H9 (cell line): Measurements from ENCODE around the gene NRGN. TPM values are rescaled to one million over a fixed set of nuclear protein-coding genes. Genes with fewer than 3 reads are reported as not detected.

Source experiments
- DNase-seq: peaks from one replicate; pipeline ENCODE4 v3.0.0-alpha.2; 2017
- H2AFZ ChIP-seq: one replicate; pipeline ENCODE4 v1.6.1; 2013; ENCODE audit warnings: mild to moderate bottlenecking, low read length, control low read depth, moderate library complexity
- H2AK5ac ChIP-seq: 2 replicates; pipeline ENCODE4 v1.6.1; 2013; ENCODE audit warnings: low read length, control low read depth, mixed read lengths; ENCODE audit not compliant: insufficient read length
- H2BK120ac ChIP-seq: one replicate; pipeline ENCODE4 v1.6.1; 2013; ENCODE audit warnings: low read depth, mild to moderate bottlenecking, low read length, control low read depth, inconsistent platforms; ENCODE audit not compliant: poor library complexity, severe bottlenecking
- H2BK12ac ChIP-seq: 2 replicates; pipeline ENCODE4 v1.6.1; 2013; ENCODE audit warnings: low read length, control low read depth, mixed read lengths, low read depth; ENCODE audit not compliant: insufficient read length
- H2BK15ac ChIP-seq: 2 replicates; pipeline ENCODE4 v1.6.1; 2013; ENCODE audit warnings: low read depth, low read length, control low read depth
- H2BK20ac ChIP-seq: one replicate; pipeline ENCODE4 v1.6.1; 2013; ENCODE audit warnings: low read depth, mild to moderate bottlenecking, low read length, control low read depth, inconsistent platforms; ENCODE audit not compliant: poor library complexity, severe bottlenecking
- H2BK5ac ChIP-seq: 2 replicates; pipeline ENCODE4 v1.6.1; 2013; ENCODE audit warnings: low read length, control low read depth, mixed read lengths; ENCODE audit not compliant: insufficient read length
- H3K14ac ChIP-seq: 2 replicates; pipeline ENCODE4 v1.6.1; 2013; ENCODE audit warnings: low read length, control low read depth; ENCODE audit not compliant: insufficient read depth
- H3K18ac ChIP-seq: 2 replicates; pipeline ENCODE4 v1.6.1; 2013; ENCODE audit warnings: low read depth, mild to moderate bottlenecking, mixed read lengths, low read length, control low read depth; ENCODE audit not compliant: insufficient read length
- H3K23ac ChIP-seq: 2 replicates; pipeline ENCODE4 v1.6.1; 2013; ENCODE audit warnings: low read length, control low read depth, mixed read lengths, low read depth; ENCODE audit not compliant: insufficient read length
- H3K23me2 ChIP-seq: 2 replicates; pipeline ENCODE4 v1.6.1; 2013; ENCODE audit warnings: low read depth, mild to moderate bottlenecking, mixed read lengths, low read length, control low read depth; ENCODE audit not compliant: insufficient read length, poor library complexity, severe bottlenecking
- H3K27ac ChIP-seq: 2 replicates; pipeline ENCODE4 v1.5.1; 2013; ENCODE audit warnings: low read length, control low read depth, mixed read lengths, low read depth; ENCODE audit not compliant: insufficient read length
- H3K27me3 ChIP-seq: 2 replicates; pipeline ENCODE4 v1.6.1; 2013; ENCODE audit warnings: low read length, control low read depth, inconsistent platforms; ENCODE audit not compliant: insufficient read depth
- H3K4ac ChIP-seq: 2 replicates; pipeline ENCODE4 v1.6.1; 2013; ENCODE audit warnings: low read depth, mild to moderate bottlenecking, control low read depth, inconsistent platforms, low read length, moderate library complexity
- H3K4me1 ChIP-seq: 2 replicates; pipeline ENCODE4 v1.6.1; 2013; ENCODE audit warnings: low read length, control low read depth, inconsistent platforms; ENCODE audit not compliant: insufficient read depth
- H3K4me2 ChIP-seq: 2 replicates; pipeline ENCODE4 v1.6.1; 2013; ENCODE audit warnings: low read length, control low read depth, mixed read lengths; ENCODE audit not compliant: insufficient read length, insufficient read depth
- H3K56ac ChIP-seq: 2 replicates; pipeline ENCODE4 v1.6.1; 2013; ENCODE audit warnings: low read depth, mild to moderate bottlenecking, mixed read lengths, low read length, control low read depth; ENCODE audit not compliant: insufficient read length
- H3K79me1 ChIP-seq: 2 replicates; pipeline ENCODE4 v1.6.1; 2013; ENCODE audit warnings: low read depth, mild to moderate bottlenecking, moderate library complexity, low read length, control low read depth, inconsistent platforms; ENCODE audit not compliant: insufficient read depth, poor library complexity, severe bottlenecking
- H3K79me2 ChIP-seq: 2 replicates; pipeline ENCODE4 v1.6.1; 2013; ENCODE audit warnings: low read length, control low read depth, inconsistent platforms; ENCODE audit not compliant: insufficient read depth
- H3K9ac ChIP-seq: 2 replicates; pipeline ENCODE4 v1.6.1; 2013; ENCODE audit warnings: low read length, control low read depth, mixed read lengths; ENCODE audit not compliant: insufficient read length; ENCODE audit errors: extremely low read depth
- H3K9me3 ChIP-seq: one replicate; pipeline ENCODE4 v1.6.1; 2013; ENCODE audit warnings: low read depth, low read length, inconsistent platforms; ENCODE audit not compliant: control insufficient read depth
- H3T11ph ChIP-seq: one replicate; pipeline ENCODE4 v1.6.1; 2013; ENCODE audit warnings: mild to moderate bottlenecking, low read length, control low read depth, inconsistent platforms
- H4K20me1 ChIP-seq: one replicate; pipeline ENCODE4 v1.6.1; 2013; ENCODE audit not compliant: control insufficient read depth, insufficient read length, insufficient read depth
- H4K5ac ChIP-seq: 2 replicates; pipeline ENCODE4 v1.6.1; 2013; ENCODE audit warnings: low read depth, mild to moderate bottlenecking, mixed read lengths, low read length, control low read depth; ENCODE audit not compliant: insufficient read length
- H4K8ac ChIP-seq: replicated peaks from 2 replicates; pipeline ENCODE4 v1.6.1; 2013; ENCODE audit warnings: low read length, control low read depth, mixed read lengths, low read depth; ENCODE audit not compliant: insufficient read length
- H4K91ac ChIP-seq: 2 replicates; pipeline ENCODE4 v1.6.1; 2013; ENCODE audit warnings: low read depth, mild to moderate bottlenecking, moderate library complexity, mixed read lengths, low read length, control low read depth; ENCODE audit not compliant: insufficient read length
- H3K27ac Mint-ChIP-seq, 3 experiments: 2 replicates in 2 of 3; 3 replicates in 1 of 3; pipeline ENCODE4 v1.8.0; 2020 to 2021; ENCODE audit warnings: mixed read lengths in 3 of 3, mild to moderate bottlenecking in 1 of 3, moderate library complexity in 1 of 3
- H3K27me3 Mint-ChIP-seq: 2 replicates; pipeline ENCODE4 v1.8.0; 2021; ENCODE audit warnings: low read depth, mild to moderate bottlenecking, moderate library complexity, mixed read lengths
- H3K36me3 Mint-ChIP-seq, 3 experiments: 2 replicates in 2 of 3; 3 replicates in 1 of 3; pipeline ENCODE4 v1.8.0; 2020 to 2021; ENCODE audit warnings: low read depth in 3 of 3, mixed read lengths in 3 of 3; ENCODE audit not compliant: insufficient read depth in 1 of 3
- H3K4me1 Mint-ChIP-seq, 2 experiments: 2 replicates each; pipeline ENCODE4 v1.8.0; 2020; ENCODE audit warnings: mixed read lengths in 2 of 2
- H3K4me3 Mint-ChIP-seq, 2 experiments: 2 replicates in 1 of 2; 3 replicates in 1 of 2; pipeline ENCODE4 v1.8.0; 2020 to 2021; ENCODE audit warnings: mild to moderate bottlenecking in 2 of 2, mixed read lengths in 2 of 2, moderate library complexity in 1 of 2
- H3K9me3 Mint-ChIP-seq, 2 experiments: 2 replicates in 1 of 2; 3 replicates in 1 of 2; pipeline ENCODE4 v1.8.0; 2020; ENCODE audit warnings: mild to moderate bottlenecking in 2 of 2, mixed read lengths in 2 of 2, moderate library complexity in 1 of 2
- WGBS: extraction: QIAGEN DNeasy Blood & Tissue Kit; methylation state at CpG from one replicate; pipeline ENCODE4 v1.1.7; 2013; ENCODE audit warnings: missing lambda C conversion rate, low lambda C conversion rate, mixed read lengths; ENCODE audit not compliant: insufficient read length; ENCODE audit errors: extremely low coverage; 5-methylcytosine and 5-hydroxymethylcytosine counted together
- total RNA-seq: library from RNA; stranded (reverse); gene quantifications from 2 replicates; pipeline ENCODE4 v1.2.1, GENCODE V29; 2021
- TF ChIP-seq, protein P1 (sequence below): fragments of 200-600 bp; sonication (generic); conservative IDR thresholded peaks from 3 replicates; pipeline ENCODE4 v1.8.0; 2021; ENCODE audit warnings: antibody characterized with exemption, mild to moderate bottlenecking

Gene NRGN
- total RNA-seq, 1 experiment from 2014 or later, result 6.4 TPM

DNA sequence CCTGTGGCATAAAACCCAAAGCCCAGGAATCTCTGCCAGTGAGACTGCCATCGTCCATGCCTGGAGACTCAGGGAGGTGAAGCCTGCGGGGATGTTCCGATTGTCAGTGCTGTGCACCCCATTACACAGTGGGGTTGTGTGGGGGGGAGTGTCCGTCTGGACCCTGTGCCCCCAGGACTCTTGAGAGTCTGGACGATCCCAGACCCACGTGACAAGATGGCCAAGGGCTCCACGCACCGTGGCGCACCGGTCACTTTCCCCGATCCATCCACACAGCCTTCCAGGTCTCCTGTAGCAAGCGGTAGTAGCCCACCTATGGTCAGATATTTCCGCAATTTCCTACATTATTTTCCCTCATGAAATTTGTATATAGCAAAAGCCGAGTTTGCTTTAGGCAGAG lies 20.9 kb upstream of the NRGN start:
- Histone ChIP-seq H3K27ac (no peak overlapping the region), H3K79me2 (no peaks in the 10 kb centered on the region), H3K14ac (no peak overlapping the region), H3K27me3 (peaks cover 53% of the 10 kb centered on the region), H2AK5ac (no peak overlapping the region), H3K9me3 (no peaks in the 10 kb centered on the region), H3K4ac (no peak overlapping the region), H3K56ac (no peak overlapping the region), H4K8ac (no peak overlapping the region), H3K79me1 (no peaks in the 10 kb centered on the region), H3K23ac (no peak overlapping the region), H3K4me1 (peaks cover 6% of the 10 kb centered on the region), H4K5ac (no peak overlapping the region), H2BK20ac (no peak overlapping the region), H3K18ac (no peak overlapping the region), H4K91ac (no peak overlapping the region), H3T11ph (no peak overlapping the region), H2AFZ (no peak overlapping the region), H2BK5ac (no peak overlapping the region), H2BK15ac (no peak overlapping the region), H4K20me1 (no peaks in the 10 kb centered on the region), H3K9ac (no peak overlapping the region), H3K23me2 (peaks cover 9% of the 10 kb centered on the region), H2BK12ac (no peak overlapping the region), H2BK120ac (no peak overlapping the region), H3K4me2 (peak overlapping the region; percentile 86)
- H3K4me3 Mint-ChIP-seq, result peak overlapping the region; percentile 66 to 86; a peak in 4 of 5 replicates
- TF ChIP-seq, protein P1, sequence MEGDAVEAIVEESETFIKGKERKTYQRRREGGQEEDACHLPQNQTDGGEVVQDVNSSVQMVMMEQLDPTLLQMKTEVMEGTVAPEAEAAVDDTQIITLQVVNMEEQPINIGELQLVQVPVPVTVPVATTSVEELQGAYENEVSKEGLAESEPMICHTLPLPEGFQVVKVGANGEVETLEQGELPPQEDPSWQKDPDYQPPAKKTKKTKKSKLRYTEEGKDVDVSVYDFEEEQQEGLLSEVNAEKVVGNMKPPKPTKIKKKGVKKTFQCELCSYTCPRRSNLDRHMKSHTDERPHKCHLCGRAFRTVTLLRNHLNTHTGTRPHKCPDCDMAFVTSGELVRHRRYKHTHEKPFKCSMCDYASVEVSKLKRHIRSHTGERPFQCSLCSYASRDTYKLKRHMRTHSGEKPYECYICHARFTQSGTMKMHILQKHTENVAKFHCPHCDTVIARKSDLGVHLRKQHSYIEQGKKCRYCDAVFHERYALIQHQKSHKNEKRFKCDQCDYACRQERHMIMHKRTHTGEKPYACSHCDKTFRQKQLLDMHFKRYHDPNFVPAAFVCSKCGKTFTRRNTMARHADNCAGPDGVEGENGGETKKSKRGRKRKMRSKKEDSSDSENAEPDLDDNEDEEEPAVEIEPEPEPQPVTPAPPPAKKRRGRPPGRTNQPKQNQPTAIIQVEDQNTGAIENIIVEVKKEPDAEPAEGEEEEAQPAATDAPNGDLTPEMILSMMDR, result no peak
- DNase-seq, result no peak
- no peak overlapping the region for H3K27ac Mint-ChIP-seq
- H3K4me1 Mint-ChIP-seq, result peaks cover 33 to 38% of the 10 kb centered on the region in 2 experiments
- H3K9me3 Mint-ChIP-seq, result no peaks in the 10 kb centered on the region
- no peaks in the 10 kb centered on the region; a peak in 1 of 7 replicates for H3K36me3 Mint-ChIP-seq
- WGBS, result no CpG with 5 or more reads among the region's 14 CpGs
- H3K27me3 Mint-ChIP-seq, result peaks cover 96% of the 10 kb centered on the region
